Measurements from ENCODE around the gene SHB. TPM values are rescaled to one million over a fixed set of nuclear protein-coding genes. Genes with fewer than 3 reads are reported as not detected.

The SHB gene, protein sequence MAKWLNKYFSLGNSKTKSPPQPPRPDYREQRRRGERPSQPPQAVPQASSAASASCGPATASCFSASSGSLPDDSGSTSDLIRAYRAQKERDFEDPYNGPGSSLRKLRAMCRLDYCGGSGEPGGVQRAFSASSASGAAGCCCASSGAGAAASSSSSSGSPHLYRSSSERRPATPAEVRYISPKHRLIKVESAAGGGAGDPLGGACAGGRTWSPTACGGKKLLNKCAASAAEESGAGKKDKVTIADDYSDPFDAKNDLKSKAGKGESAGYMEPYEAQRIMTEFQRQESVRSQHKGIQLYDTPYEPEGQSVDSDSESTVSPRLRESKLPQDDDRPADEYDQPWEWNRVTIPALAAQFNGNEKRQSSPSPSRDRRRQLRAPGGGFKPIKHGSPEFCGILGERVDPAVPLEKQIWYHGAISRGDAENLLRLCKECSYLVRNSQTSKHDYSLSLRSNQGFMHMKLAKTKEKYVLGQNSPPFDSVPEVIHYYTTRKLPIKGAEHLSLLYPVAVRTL
- 31.6 and 47.7 TPM in 2 replicates for total RNA-seq

DNA sequence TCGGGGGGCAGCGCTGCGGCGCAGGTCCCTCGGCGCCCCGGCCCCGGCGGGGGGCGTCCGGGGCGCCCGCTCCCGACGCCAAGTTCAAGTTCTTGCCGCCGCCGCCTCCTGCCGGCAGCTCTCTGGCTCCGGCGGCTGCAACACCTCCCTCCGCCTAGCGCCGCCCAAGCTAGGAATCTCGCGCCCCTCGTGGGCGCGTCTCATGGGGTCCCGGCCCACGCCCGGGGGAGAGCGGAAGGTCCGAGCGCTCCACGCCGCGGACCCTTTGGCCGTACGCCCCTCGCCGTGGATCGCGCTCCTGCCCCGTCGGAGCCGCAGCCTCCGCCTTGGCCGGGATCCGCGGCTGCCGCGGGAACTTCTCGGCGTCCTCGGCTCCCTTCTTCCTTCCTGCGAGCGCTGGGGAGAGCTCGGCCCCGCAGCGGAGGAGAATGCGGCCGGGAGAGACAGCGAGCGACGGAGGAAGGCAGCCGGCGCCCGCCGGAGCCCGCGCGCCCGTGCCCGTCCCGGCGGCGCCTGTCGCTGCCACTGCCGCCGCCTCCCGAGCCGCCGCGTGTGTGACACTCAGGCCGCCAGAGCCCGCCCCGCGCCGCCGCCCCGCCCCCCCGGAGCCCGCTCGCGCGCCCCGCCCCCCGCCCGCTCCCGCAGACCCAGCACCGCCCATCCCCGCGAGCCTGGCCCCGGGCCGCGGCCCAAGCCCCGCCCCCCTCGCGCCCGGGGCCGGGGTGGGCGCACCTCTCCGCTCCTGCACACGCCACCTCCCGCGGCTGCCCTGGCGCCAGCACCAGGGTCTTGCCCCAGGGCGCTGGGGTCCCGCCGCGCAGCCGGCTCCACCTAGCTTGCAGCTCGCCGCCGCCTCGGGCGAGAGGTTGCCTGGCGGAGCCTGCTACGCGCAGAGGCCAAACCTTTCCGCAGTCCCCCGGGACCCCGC is at the start of gene SHB:
Gene SHB, minus strand, starts transcription at position 527 of the 928 bp plus-strand sequence. CDS start 582 bp downstream, outside the sequence.

DNA sequence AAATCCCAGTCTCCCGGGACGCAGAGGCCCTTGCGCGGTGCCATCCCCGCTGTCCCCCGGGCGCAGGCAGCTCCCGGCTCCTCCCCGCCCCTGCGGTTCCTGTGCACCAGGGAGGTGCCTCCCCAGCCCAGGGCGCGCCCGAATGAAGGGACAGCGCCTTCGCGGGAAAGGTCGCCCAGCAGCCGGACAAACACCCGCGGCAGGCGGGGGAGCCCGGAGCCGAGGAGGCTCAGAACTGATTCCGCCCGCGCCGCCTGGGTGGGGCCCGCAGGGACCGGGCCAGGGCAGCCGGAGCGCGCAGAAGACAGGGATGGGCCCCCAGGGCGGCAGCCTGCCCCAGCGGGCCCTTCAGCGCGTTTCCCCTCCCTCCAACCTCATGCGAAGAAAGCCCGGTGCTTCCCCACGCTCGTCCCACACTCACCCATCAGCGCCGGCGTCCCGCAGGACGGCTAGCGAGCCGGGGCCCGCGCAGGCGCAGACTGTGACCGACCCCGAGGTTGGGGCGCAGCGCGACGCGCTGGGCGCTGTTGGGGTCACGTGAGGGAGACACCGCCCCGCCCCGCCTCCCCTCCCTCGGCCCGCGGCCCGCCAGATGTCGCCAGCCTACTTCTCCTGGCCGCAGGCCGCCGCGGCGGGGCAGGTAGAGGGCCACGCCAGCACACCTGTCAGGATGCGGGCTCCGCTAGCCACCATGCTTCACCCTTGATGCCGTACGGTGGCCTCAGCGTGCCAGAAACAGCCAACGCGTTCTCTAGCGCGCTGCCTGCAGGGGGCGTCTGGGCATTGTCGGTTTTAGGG is 165.2 kb downstream of the SHB start, which contains the start of gene SLC25A51:
Gene SLC25A51, minus strand, starts transcription at position 481 of the 798 bp plus-strand sequence. CDS start 15,577 bp downstream, outside the sequence.

Other genes starting within 250 kb of the SHB start
- gene SLC25A51, start 165.1 kb downstream of the SHB start, total RNA-seq: 23.5 and 26.0 TPM in 2 replicates